Panc1 (cell line): ENCODE data around the gene MCTP1. TPM values are rescaled to one million over a fixed set of nuclear protein-coding genes. Genes with fewer than 3 reads are reported as not detected.

Source experiments
- ATAC-seq: fragments of 200-7000 bp; cut with Tn5 transposase; 2 replicates; pipeline ENCODE4 v1.9.1; 2020; ENCODE audit warnings: mild to moderate bottlenecking, moderate library complexity
- BruUV-seq: library from RNA; stranded (reverse); fragments of 400-500 nt; replicated peaks from 2 replicates; lab custom pipeline; 2021; lab: Mats Ljungman, UMichigan
- CTCF ChIA-PET: fragments of 300-600 bp; sonication (Branson Sonifier 250); formaldehyde crosslinking; loops from one replicate; lab custom pipeline; 2022; ENCODE audit warnings: antibody characterized with exemption; lab: Charles Lee
- POLR2A ChIA-PET: fragments of 300-600 bp; sonication (Branson Sonifier 250); formaldehyde crosslinking; loops from one replicate; lab custom pipeline; 2022; ENCODE audit warnings: antibody characterized with exemption; lab: Charles Lee
- DNase-seq: peaks from one replicate; pipeline ENCODE4 v3.0.0-alpha.2; 2010; ENCODE audit warnings: low read depth, low spot score
- H3K27ac ChIP-seq: 2 replicates; pipeline ENCODE4 v1.5.1; 2011; ENCODE audit warnings: mild to moderate bottlenecking, low read length, inconsistent platforms
- H3K27me3 ChIP-seq: fragments of 200-500 bp; sonication (Bioruptor generic); 2 replicates; pipeline ENCODE4 v1.6.0; 2014; ENCODE audit warnings: low read length, inconsistent platforms; ENCODE audit not compliant: control insufficient read depth, insufficient read depth
- H3K36me3 ChIP-seq: fragments of 200-500 bp; sonication (Bioruptor generic); 2 replicates; pipeline ENCODE4 v1.5.1; 2014; ENCODE audit warnings: inconsistent platforms, mild to moderate bottlenecking, low read length, moderate library complexity; ENCODE audit not compliant: control insufficient read depth, insufficient read depth
- H3K4me1 ChIP-seq: 2 replicates; pipeline ENCODE4 v1.5.1; 2011; ENCODE audit warnings: inconsistent platforms, mild to moderate bottlenecking, low read length, moderate library complexity; ENCODE audit not compliant: control insufficient read depth, insufficient read depth
- H3K4me3 ChIP-seq, 2 experiments: 2 replicates each; pipeline ENCODE4 v1.5.1; 2011 to 2012; ENCODE audit warnings: low read depth in 2 of 2, low read length in 2 of 2, mild to moderate bottlenecking in 2 of 2, inconsistent platforms in 1 of 2, moderate library complexity in 1 of 2
- H3K9me3 ChIP-seq: fragments of 200-500 bp; sonication (Bioruptor generic); 2 replicates; pipeline ENCODE4 v1.5.1; 2014; ENCODE audit warnings: low read depth, mild to moderate bottlenecking, inconsistent platforms, low read length, moderate library complexity; ENCODE audit not compliant: control insufficient read depth, insufficient read depth
- POLR2AphosphoS5 ChIP-seq: IDR thresholded peaks from 2 replicates; pipeline ENCODE4 v1.6.1; 2012; ENCODE audit warnings: mild to moderate bottlenecking, low read depth, low read length, moderate library complexity
- SIN3A ChIP-seq: IDR thresholded peaks from 2 replicates; pipeline ENCODE4 v1.6.1; 2012; ENCODE audit warnings: low read depth, mild to moderate bottlenecking, low read length, moderate library complexity, borderline replicate concordance; ENCODE audit not compliant: insufficient read depth
- TCF7L2 ChIP-seq: IDR thresholded peaks from 2 replicates; pipeline ENCODE4 v1.6.1; 2011; ENCODE audit warnings: mild to moderate bottlenecking, low read depth, low read length, inconsistent platforms
- in situ Hi-C: cut with HindIII; loops from 2 replicates; pipeline ENCODE4 v1.10.0; 2016; ENCODE audit warnings: low sequenced_read_pairs, low pct_unique_long_range_greater_than_20kb
- intact Hi-C: fragments of 100-400 bp; cut with micrococcal nuclease; formaldehyde crosslinking; loops from one replicate; pipeline ENCODE4 v1.10.0; 2022; ENCODE audit not compliant: unreplicated experiment
- total RNA-seq: library from RNA; stranded (reverse); gene quantifications from one replicate; pipeline ENCODE4 v1.2.1, GENCODE V29; 2021; ENCODE audit not compliant: unreplicated experiment
- TF ChIP-seq, protein P1 (sequence below): fragments of 450-650 bp; IDR thresholded peaks from 2 replicates; pipeline ENCODE4 v1.5.1; 2017; ENCODE audit warnings: mild to moderate bottlenecking
- TF ChIP-seq, protein P2 (sequence below), 2 experiments: IDR thresholded peaks; 2 replicates each; pipeline ENCODE4 v1.6.1; 2011 to 2012; ENCODE audit warnings: low read depth in 2 of 2, control low read depth in 1 of 2, low read length in 1 of 2, mild to moderate bottlenecking in 1 of 2, moderate library complexity in 1 of 2; ENCODE audit not compliant: insufficient read depth in 1 of 2

The MCTP1 gene
- total RNA-seq, 1 experiment from 2014 or later: 39.8 TPM

DNA sequence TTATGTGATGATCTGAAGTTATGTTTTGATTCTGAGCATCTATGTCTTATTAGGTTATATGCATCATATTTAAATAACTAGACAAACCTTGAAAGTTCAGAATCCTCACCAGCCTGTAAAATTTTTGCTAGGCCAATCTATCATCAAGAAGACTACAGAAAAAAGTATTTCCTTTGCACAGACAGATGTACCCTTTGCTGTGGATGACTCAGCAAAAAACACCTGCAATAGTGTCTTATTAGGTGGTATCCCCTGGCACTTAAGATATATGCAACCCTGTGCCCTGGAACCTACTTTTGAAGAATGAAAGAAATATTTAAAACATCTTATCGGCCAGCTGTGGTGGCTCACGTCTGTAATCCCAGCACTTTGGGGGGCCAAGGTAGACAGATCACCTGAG lies 535.9 kb downstream of the MCTP1 start:
- no peaks in the 10 kb centered on the region for H3K27me3 ChIP-seq
- intact Hi-C loops (no loop called here), in situ Hi-C loops (no loop called here)
- ATAC-seq (no peak), DNase-seq (no peak)
- H3K4me1 ChIP-seq: no peaks in the 10 kb centered on the region
- H3K36me3 ChIP-seq: no peaks in the 10 kb centered on the region
- ChIA-PET CTCF (no interaction called here), POLR2A (no interaction called here)
- H3K4me3 ChIP-seq: no peak overlapping the region
- H3K9me3 ChIP-seq: no peaks in the 10 kb centered on the region
- no peak for TF ChIP-seq TCF7L2
- H3K27ac ChIP-seq: no peak overlapping the region
- BruUV-seq: no TSS peak

DNA sequence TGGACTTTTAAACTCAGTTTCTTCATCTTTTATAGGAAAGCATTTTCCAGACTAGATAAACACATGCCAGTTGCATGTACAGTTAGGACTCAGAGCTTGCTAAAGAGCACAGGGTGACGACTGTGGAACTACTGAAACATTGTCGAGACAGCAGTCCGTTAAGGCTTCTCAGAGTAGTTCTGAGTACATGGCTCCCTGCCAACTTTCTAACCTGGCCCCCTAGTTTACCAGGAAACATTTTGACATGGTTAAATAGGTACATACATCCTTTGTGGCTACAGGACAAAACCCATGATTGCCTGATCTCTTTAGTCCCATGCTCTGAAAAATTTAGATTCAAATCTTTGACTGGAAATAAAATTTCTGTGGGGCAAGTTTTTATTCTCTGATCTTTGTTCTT lies 536.7 kb downstream of the MCTP1 start:
- TF ChIP-seq, protein P1, sequence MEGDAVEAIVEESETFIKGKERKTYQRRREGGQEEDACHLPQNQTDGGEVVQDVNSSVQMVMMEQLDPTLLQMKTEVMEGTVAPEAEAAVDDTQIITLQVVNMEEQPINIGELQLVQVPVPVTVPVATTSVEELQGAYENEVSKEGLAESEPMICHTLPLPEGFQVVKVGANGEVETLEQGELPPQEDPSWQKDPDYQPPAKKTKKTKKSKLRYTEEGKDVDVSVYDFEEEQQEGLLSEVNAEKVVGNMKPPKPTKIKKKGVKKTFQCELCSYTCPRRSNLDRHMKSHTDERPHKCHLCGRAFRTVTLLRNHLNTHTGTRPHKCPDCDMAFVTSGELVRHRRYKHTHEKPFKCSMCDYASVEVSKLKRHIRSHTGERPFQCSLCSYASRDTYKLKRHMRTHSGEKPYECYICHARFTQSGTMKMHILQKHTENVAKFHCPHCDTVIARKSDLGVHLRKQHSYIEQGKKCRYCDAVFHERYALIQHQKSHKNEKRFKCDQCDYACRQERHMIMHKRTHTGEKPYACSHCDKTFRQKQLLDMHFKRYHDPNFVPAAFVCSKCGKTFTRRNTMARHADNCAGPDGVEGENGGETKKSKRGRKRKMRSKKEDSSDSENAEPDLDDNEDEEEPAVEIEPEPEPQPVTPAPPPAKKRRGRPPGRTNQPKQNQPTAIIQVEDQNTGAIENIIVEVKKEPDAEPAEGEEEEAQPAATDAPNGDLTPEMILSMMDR: no peak
- TF ChIP-seq SIN3A (no peak), TCF7L2 (no peak), POLR2AphosphoS5 (no peak)
- TF ChIP-seq, protein P2, sequence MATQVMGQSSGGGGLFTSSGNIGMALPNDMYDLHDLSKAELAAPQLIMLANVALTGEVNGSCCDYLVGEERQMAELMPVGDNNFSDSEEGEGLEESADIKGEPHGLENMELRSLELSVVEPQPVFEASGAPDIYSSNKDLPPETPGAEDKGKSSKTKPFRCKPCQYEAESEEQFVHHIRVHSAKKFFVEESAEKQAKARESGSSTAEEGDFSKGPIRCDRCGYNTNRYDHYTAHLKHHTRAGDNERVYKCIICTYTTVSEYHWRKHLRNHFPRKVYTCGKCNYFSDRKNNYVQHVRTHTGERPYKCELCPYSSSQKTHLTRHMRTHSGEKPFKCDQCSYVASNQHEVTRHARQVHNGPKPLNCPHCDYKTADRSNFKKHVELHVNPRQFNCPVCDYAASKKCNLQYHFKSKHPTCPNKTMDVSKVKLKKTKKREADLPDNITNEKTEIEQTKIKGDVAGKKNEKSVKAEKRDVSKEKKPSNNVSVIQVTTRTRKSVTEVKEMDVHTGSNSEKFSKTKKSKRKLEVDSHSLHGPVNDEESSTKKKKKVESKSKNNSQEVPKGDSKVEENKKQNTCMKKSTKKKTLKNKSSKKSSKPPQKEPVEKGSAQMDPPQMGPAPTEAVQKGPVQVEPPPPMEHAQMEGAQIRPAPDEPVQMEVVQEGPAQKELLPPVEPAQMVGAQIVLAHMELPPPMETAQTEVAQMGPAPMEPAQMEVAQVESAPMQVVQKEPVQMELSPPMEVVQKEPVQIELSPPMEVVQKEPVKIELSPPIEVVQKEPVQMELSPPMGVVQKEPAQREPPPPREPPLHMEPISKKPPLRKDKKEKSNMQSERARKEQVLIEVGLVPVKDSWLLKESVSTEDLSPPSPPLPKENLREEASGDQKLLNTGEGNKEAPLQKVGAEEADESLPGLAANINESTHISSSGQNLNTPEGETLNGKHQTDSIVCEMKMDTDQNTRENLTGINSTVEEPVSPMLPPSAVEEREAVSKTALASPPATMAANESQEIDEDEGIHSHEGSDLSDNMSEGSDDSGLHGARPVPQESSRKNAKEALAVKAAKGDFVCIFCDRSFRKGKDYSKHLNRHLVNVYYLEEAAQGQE (IDR thresholded peaks at IDR 0.05; ENCODE audit: insufficient read depth in 1 of 2, low read depth in 2 of 2, low read length in 1 of 2): no peak
- intact Hi-C loops: no loop called here
- H3K27me3 ChIP-seq: no peaks in the 10 kb centered on the region
- CTCF ChIA-PET: no interaction called here
- H3K36me3 ChIP-seq: no peaks in the 10 kb centered on the region
- H3K4me3 ChIP-seq: no peak overlapping the region
- POLR2A ChIA-PET: no interaction called here
- H3K9me3 ChIP-seq: no peaks in the 10 kb centered on the region
- in situ Hi-C loops: no loop called here
- ATAC-seq (no peak), DNase-seq (no peak)
- no peak overlapping the region for H3K27ac ChIP-seq
- BruUV-seq: no TSS peak
- no peaks in the 10 kb centered on the region for H3K4me1 ChIP-seq

DNA sequence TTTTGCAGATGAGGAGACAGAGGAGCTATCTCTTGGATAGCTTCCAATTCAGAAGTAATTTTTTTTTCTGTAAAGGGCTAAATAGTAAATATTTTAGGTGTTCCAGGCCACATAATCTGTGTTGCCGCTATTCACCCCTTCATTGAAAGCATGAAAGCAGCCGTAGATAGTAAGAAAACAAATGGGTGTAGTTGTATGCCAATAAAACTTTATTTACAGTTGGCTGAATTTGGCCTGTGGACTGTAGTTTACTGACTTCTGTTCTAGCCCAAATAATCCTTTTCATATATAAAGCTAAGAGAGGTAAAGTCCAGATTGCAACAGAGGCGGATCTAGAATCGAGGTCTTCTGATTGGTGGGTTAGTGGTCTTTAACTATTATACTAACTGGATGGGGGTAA lies 537.5 kb downstream of the MCTP1 start:
- ChIA-PET POLR2A (no interaction called here), CTCF (no interaction called here)
- in situ Hi-C loops: no loop called here
- no TSS peak for BruUV-seq
- no peak for TF ChIP-seq SIN3A
- TF ChIP-seq, protein P1: no peak
- TF ChIP-seq, protein P2 (IDR thresholded peaks at IDR 0.05; ENCODE audit: insufficient read depth in 1 of 2, low read depth in 2 of 2, low read length in 1 of 2): no peak
- H3K9me3 ChIP-seq: no peaks in the 10 kb centered on the region
- H3K4me1 ChIP-seq: no peaks in the 10 kb centered on the region
- H3K27ac ChIP-seq: no peak overlapping the region
- ATAC-seq: no peak
- no peak overlapping the region for H3K4me3 ChIP-seq
- intact Hi-C loops: no loop called here
- H3K27me3 ChIP-seq: no peaks in the 10 kb centered on the region
- H3K36me3 ChIP-seq: no peaks in the 10 kb centered on the region
- no peak for DNase-seq
